Prostate gland (tissue), 2 donors: Measurements from ENCODE around the gene SLC10A7. TPM values are rescaled to one million over a fixed set of nuclear protein-coding genes. Genes with fewer than 3 reads are reported as not detected.

Experiments used
- DNase-seq: peaks from one replicate; pipeline ENCODE4 v3.0.0-alpha.2; 2019; ENCODE audit warnings: low spot score
- H3K27ac ChIP-seq, 2 donors: fragments of 200-600 bp; sonication (generic); 2 replicates each; pipeline ENCODE4 v1.5.1; 2017 to 2019
- H3K27me3 ChIP-seq: fragments of 200-600 bp; sonication (generic); replicated peaks from 2 replicates; pipeline ENCODE4 v1.5.1; 2019; ENCODE audit not compliant: insufficient read depth
- H3K36me3 ChIP-seq, 2 donors: fragments of 200-600 bp; sonication (generic); 1 replicate in 1 of 2; 2 replicates in 1 of 2; pipeline versions ENCODE4 v1.5.1 to v1.8.1; 2017 to 2019
- H3K4me1 ChIP-seq: fragments of 200-600 bp; sonication (generic); replicated peaks from 2 replicates; pipeline ENCODE4 v1.5.1; 2019
- H3K4me3 ChIP-seq, 2 donors: fragments of 200-600 bp; sonication (generic); 2 replicates each; pipeline ENCODE4 v1.5.1; 2017 to 2019
- H3K9me3 ChIP-seq: fragments of 200-600 bp; sonication (generic); 2 replicates; pipeline ENCODE4 v1.5.1; 2017
- POLR2A ChIP-seq: fragments of 450-650 bp; IDR thresholded peaks from one replicate; pipeline ENCODE4 v1.6.1; 2016; ENCODE audit warnings: antibody characterized with exemption, mild to moderate bottlenecking
- POLR2AphosphoS5 ChIP-seq: sonication (generic); formaldehyde crosslinking; IDR thresholded peaks from one replicate; pipeline ENCODE4 v1.6.1; 2017; ENCODE audit warnings: antibody characterized with exemption
- WGBS: methylation state at CpG from one replicate; pipeline ENCODE4 v1.1.5; 2018; 5-methylcytosine and 5-hydroxymethylcytosine counted together
- intact Hi-C: fragments of 100-400 bp; cut with DNase I; formaldehyde crosslinking; loops from one replicate; pipeline ENCODE4 v1.14.2; 2022
- total RNA-seq, 2 donors: library from RNA; depleted of rRNA; stranded (reverse); fragments of >200 nt; gene quantifications; one replicate each; pipeline ENCODE4 v1.1.0, GENCODE V29; 2016
- TF ChIP-seq, protein P1 (sequence below), 4 experiments: fragments of 200-600 bp in 2 of 4; fragments of 450-650 bp in 2 of 4; sonication (generic) in 2 of 4; IDR thresholded peaks; 1 replicate in 3 of 4; 2 replicates in 1 of 4; pipeline ENCODE4 v1.5.1; 2016 to 2019; ENCODE audit warnings: antibody characterized with exemption in 4 of 4, mild to moderate bottlenecking in 2 of 4, moderate library complexity in 2 of 4

SLC10A7 gene
- total RNA-seq, 2 donors from 2014 or later: 9.9 to 11.2 TPM

DNA sequence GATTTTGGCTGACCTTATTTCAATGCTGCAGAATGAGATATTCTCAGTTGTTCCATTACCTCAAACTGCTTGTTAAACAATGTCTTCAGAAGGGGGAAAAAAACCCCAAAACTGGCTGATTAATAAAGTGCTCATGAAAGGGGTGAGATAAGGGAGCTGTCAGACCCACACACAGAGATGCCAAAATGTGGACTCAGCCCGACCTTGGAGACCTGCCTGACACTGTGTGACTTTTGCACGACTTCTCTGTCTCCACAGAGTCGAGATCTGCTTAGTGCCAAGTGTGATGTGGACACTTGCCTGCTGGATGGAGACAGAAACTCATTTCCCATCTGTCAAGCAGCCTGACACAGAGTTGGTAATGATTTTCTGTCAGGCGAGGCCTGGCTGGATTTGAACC is 275.9 kb downstream of the SLC10A7 start:
- DNase-seq: no peak
- Histone ChIP-seq H3K27me3 (no peaks in the 10 kb centered on the region), H3K4me3 (no peak overlapping the region), H3K9me3 (no peaks in the 10 kb centered on the region), H3K4me1 (no peaks in the 10 kb centered on the region), H3K36me3 (no peaks in the 10 kb centered on the region), H3K27ac (no peak overlapping the region)
- intact Hi-C loops: no loop called here
- TF ChIP-seq, protein P1, sequence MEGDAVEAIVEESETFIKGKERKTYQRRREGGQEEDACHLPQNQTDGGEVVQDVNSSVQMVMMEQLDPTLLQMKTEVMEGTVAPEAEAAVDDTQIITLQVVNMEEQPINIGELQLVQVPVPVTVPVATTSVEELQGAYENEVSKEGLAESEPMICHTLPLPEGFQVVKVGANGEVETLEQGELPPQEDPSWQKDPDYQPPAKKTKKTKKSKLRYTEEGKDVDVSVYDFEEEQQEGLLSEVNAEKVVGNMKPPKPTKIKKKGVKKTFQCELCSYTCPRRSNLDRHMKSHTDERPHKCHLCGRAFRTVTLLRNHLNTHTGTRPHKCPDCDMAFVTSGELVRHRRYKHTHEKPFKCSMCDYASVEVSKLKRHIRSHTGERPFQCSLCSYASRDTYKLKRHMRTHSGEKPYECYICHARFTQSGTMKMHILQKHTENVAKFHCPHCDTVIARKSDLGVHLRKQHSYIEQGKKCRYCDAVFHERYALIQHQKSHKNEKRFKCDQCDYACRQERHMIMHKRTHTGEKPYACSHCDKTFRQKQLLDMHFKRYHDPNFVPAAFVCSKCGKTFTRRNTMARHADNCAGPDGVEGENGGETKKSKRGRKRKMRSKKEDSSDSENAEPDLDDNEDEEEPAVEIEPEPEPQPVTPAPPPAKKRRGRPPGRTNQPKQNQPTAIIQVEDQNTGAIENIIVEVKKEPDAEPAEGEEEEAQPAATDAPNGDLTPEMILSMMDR (IDR thresholded peaks at IDR 0.05): no peak
- no peak for TF ChIP-seq POLR2A
- TF ChIP-seq POLR2AphosphoS5: no peak
- WGBS: 71% methylated on average over 4 of the region's 4 CpGs

GRCh38 chr4:146245246-146245645 is 276.5 kb downstream of the SLC10A7 start:
- H3K36me3 ChIP-seq: no peaks in the 10 kb centered on the region
- H3K4me3 ChIP-seq: no peak overlapping the region
- no peaks in the 10 kb centered on the region for H3K4me1 ChIP-seq
- intact Hi-C loops: no loop called here
- DNase-seq: no peak
- H3K27me3 ChIP-seq: no peaks in the 10 kb centered on the region
- 54% methylated on average over 3 of the region's 3 CpGs for WGBS
- TF ChIP-seq POLR2AphosphoS5: no peak
- TF ChIP-seq POLR2A: no peak
- TF ChIP-seq, protein P1 (IDR thresholded peaks at IDR 0.05): no peak
- no peak overlapping the region for H3K27ac ChIP-seq
- no peaks in the 10 kb centered on the region for H3K9me3 ChIP-seq

DNA sequence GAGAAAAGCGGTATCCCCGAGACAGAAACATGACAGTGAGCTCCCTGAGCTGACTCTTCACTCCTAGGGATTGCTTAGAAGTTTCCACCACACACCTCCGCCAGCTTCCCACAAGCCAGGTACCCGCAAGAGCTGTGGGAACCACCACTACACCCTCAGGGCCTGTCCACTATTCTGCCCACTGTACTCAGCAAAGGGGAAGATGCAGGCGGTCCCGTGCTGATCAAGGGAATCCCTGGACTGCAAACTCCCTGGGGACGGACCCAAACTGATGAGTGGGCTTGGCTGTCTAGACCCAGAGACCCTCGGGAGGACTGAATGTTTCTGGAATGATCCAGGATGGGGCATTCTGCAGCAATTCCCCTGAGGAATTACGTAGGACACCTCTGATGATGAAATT is 277.2 kb downstream of the SLC10A7 start:
- WGBS: 88% methylated on average over 9 of the region's 9 CpGs

GRCh38 chr4:146243883-146244277 is 277.9 kb downstream of the SLC10A7 start:
- TF ChIP-seq, protein P1 (IDR thresholded peaks at IDR 0.05): no peak
- TF ChIP-seq POLR2AphosphoS5 (no peak), POLR2A (no peak)
- Histone ChIP-seq H3K36me3 (no peaks in the 10 kb centered on the region), H3K4me1 (no peaks in the 10 kb centered on the region), H3K9me3 (no peaks in the 10 kb centered on the region), H3K27me3 (no peaks in the 10 kb centered on the region), H3K4me3 (no peak overlapping the region), H3K27ac (no peak overlapping the region)
- intact Hi-C loops: no loop called here
- no peak for DNase-seq
- WGBS: 94% methylated on average over 17 of the region's 17 CpGs

More for the DNA sequence above, 277.2 kb downstream of the SLC10A7 start:
- no peaks in the 10 kb centered on the region for H3K36me3 ChIP-seq
- TF ChIP-seq, protein P1 (IDR thresholded peaks at IDR 0.05): no peak
- TF ChIP-seq POLR2AphosphoS5 (no peak), POLR2A (no peak)
- intact Hi-C loops: no loop called here
- no peak overlapping the region for H3K27ac ChIP-seq
- H3K4me1 ChIP-seq: no peaks in the 10 kb centered on the region
- H3K9me3 ChIP-seq: no peaks in the 10 kb centered on the region
- no peak for DNase-seq
- no peak overlapping the region for H3K4me3 ChIP-seq
- no peaks in the 10 kb centered on the region for H3K27me3 ChIP-seq

- intact Hi-C loops: no loop called here
- no peak for TF ChIP-seq POLR2A
- no peak for TF ChIP-seq POLR2AphosphoS5
- TF ChIP-seq, protein P1 (IDR thresholded peaks at IDR 0.05): no peak
- Histone ChIP-seq H3K27ac (no peak overlapping the region), H3K27me3 (no peaks in the 10 kb centered on the region), H3K36me3 (no peaks in the 10 kb centered on the region), H3K4me3 (no peak overlapping the region), H3K4me1 (no peaks in the 10 kb centered on the region), H3K9me3 (no peaks in the 10 kb centered on the region)
- no peak for DNase-seq
- 79% methylated on average over 23 of the region's 24 CpGs for WGBS
Observed at GRCh38 chr4:146243141-146243882, 278.4 kb downstream of the SLC10A7 start.
